HG02763 (cell line): ENCODE data around the gene KBTBD3.
"Not testable (repeated sequence)": the region's sequence is repeated elsewhere in the genome, so short reads cannot be mapped to it uniquely, and the experiment has no call there.

Experiments used
- ATAC-seq: cut with Tn5 transposase; IDR thresholded peaks from one replicate; pipeline ENCODE4 v1.9.1; 2021; ENCODE audit warnings: mild to moderate bottlenecking, moderate library complexity; ENCODE audit not compliant: unreplicated experiment

Gene KBTBD3

GRCh38 chr11:106012744-106013143 lies 64.4 kb downstream of the KBTBD3 start:
- no peak for ATAC-seq

- no peak for ATAC-seq
Observed at GRCh38 chr11:106011481-106011880, 65.7 kb downstream of the KBTBD3 start.

- ATAC-seq, result not testable (repeated sequence)
Observed at GRCh38 chr11:106003094-106003493, 74.1 kb downstream of the KBTBD3 start.

GRCh38 chr11:106001304-106002012 lies 75.7 kb downstream of the KBTBD3 start:
- ATAC-seq, result no peak
